Esophagus squamous epithelium (tissue), 4 donors: ENCODE measurements around the gene ULBP3.
A peak's percentile ranks its signal among the peaks of the same experiment; 100 is the strongest.
"Not testable (repeated sequence)": the region's sequence is repeated elsewhere in the genome, so short reads cannot be mapped to it uniquely, and the experiment has no call there.

ENCODE experiments used
- POLR2A ChIP-seq, 4 donors: fragments of 450-650 bp; IDR thresholded peaks; one replicate each; pipeline ENCODE4 v1.6.1; 2017; ENCODE audit warnings: antibody characterized with exemption in 4 of 4, mild to moderate bottlenecking in 4 of 4, moderate library complexity in 3 of 4
- TF ChIP-seq, protein P1 (sequence below), 6 experiments: fragments of 450-650 bp in 4 of 6; fragments of 200-600 bp in 2 of 6; sonication (generic) in 2 of 6; IDR thresholded peaks; one replicate each; pipeline ENCODE4 v1.5.1; 2016 to 2019; ENCODE audit warnings: antibody characterized with exemption in 6 of 6, mild to moderate bottlenecking in 4 of 6, moderate library complexity in 4 of 6

GRCh38 chr6:150017186-150017521, 51.8 kb downstream of the ULBP3 start:
- TF ChIP-seq, protein P1, sequence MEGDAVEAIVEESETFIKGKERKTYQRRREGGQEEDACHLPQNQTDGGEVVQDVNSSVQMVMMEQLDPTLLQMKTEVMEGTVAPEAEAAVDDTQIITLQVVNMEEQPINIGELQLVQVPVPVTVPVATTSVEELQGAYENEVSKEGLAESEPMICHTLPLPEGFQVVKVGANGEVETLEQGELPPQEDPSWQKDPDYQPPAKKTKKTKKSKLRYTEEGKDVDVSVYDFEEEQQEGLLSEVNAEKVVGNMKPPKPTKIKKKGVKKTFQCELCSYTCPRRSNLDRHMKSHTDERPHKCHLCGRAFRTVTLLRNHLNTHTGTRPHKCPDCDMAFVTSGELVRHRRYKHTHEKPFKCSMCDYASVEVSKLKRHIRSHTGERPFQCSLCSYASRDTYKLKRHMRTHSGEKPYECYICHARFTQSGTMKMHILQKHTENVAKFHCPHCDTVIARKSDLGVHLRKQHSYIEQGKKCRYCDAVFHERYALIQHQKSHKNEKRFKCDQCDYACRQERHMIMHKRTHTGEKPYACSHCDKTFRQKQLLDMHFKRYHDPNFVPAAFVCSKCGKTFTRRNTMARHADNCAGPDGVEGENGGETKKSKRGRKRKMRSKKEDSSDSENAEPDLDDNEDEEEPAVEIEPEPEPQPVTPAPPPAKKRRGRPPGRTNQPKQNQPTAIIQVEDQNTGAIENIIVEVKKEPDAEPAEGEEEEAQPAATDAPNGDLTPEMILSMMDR (IDR thresholded peaks at IDR 0.05): peak in 1 of 6 experiments; percentile 2
- TF ChIP-seq POLR2A (IDR thresholded peaks at IDR 0.05): not testable (repeated sequence)
